Natural killer cell (primary cell): ENCODE measurements around the gene ARGLU1. TPM values are rescaled to one million over a fixed set of nuclear protein-coding genes. Genes with fewer than 3 reads are reported as not detected.

Experiments
- ATAC-seq, 3 donors: fragments of 150-1000 bp in 2 of 3; fragments of 200-7000 bp in 1 of 3; cut with Tn5 transposase; 1 replicate in 1 of 3; 2 replicates in 2 of 3; pipeline ENCODE4 v1.10.0; 2021; ENCODE audit warnings: mild to moderate bottlenecking in 2 of 3, moderate library complexity in 2 of 3
- DNase-seq, 2 donors: peaks; one replicate each; pipeline versions ENCODE4 v3.0.0 to v3.0.0-alpha.2; 2013 to 2021; ENCODE audit warnings: mixed read lengths in 1 of 2
- H3K27ac ChIP-seq: one replicate; pipeline ENCODE4 v1.5.1; 2013; ENCODE audit warnings: mild to moderate bottlenecking, low read length
- H3K27me3 ChIP-seq: one replicate; pipeline ENCODE4 v1.6.1; 2013; ENCODE audit warnings: low read length; ENCODE audit not compliant: control insufficient read depth, insufficient read depth
- H3K36me3 ChIP-seq: one replicate; pipeline ENCODE4 v1.6.1; 2013; ENCODE audit warnings: low read length; ENCODE audit not compliant: control insufficient read depth, insufficient read depth
- H3K4me1 ChIP-seq: one replicate; pipeline ENCODE4 v1.6.1; 2013; ENCODE audit warnings: low read length; ENCODE audit not compliant: control insufficient read depth, insufficient read depth
- H3K4me3 ChIP-seq: one replicate; pipeline ENCODE4 v1.5.1; 2013; ENCODE audit warnings: low read length
- H3K9me3 ChIP-seq: one replicate; pipeline ENCODE4 v1.6.1; 2013; ENCODE audit warnings: low read length; ENCODE audit not compliant: control insufficient read depth, insufficient read depth
- H3K27ac Mint-ChIP-seq, 2 donors: one replicate each; pipeline ENCODE4 v1.8.0; 2022; ENCODE audit warnings: mild to moderate bottlenecking in 2 of 2, mixed read lengths in 2 of 2, moderate library complexity in 1 of 2
- H3K27me3 Mint-ChIP-seq, 2 donors: one replicate each; pipeline ENCODE4 v1.8.0; 2022; ENCODE audit warnings: low read depth in 2 of 2, mixed read lengths in 2 of 2
- H3K36me3 Mint-ChIP-seq: one replicate; pipeline ENCODE4 v1.8.0; 2022; ENCODE audit warnings: mixed read lengths
- H3K4me1 Mint-ChIP-seq, 2 donors: one replicate each; pipeline ENCODE4 v1.8.0; 2022; ENCODE audit warnings: mixed read lengths in 2 of 2
- H3K4me3 Mint-ChIP-seq: one replicate; pipeline ENCODE4 v1.8.0; 2022; ENCODE audit warnings: mild to moderate bottlenecking, moderate library complexity, mixed read lengths
- H3K9me3 Mint-ChIP-seq, 2 donors: one replicate each; pipeline ENCODE4 v1.8.0; 2022; ENCODE audit warnings: mixed read lengths in 2 of 2
- CTCF ChIP-seq: fragments of 200-600 bp; IDR thresholded peaks from one replicate; pipeline ENCODE4 v1.8.0; 2022; ENCODE audit warnings: antibody characterized with exemption
- WGBS: methylation state at CpG from one replicate; pipeline ENCODE4 v1.1.7; 2013; ENCODE audit warnings: missing lambda C conversion rate; ENCODE audit not compliant: insufficient coverage; 5-methylcytosine and 5-hydroxymethylcytosine counted together
- intact Hi-C: fragments of 100-400 bp; cut with micrococcal nuclease; formaldehyde crosslinking; loops from one replicate; pipeline ENCODE4 v1.14.2; 2022
- total RNA-seq, 4 donors: library from RNA; stranded (reverse); fragments of 120-200 nt in 1 of 4; gene quantifications; one replicate each; pipeline versions ENCODE4 v1.2.3 to v1.2.4, GENCODE V29; 2013 to 2022

Gene ARGLU1
- total RNA-seq, 3 donors from 2014 or later (not counting 1 experiment from before 2014, with no cell fraction given) = 158 to 179 (median 161) TPM

DNA sequence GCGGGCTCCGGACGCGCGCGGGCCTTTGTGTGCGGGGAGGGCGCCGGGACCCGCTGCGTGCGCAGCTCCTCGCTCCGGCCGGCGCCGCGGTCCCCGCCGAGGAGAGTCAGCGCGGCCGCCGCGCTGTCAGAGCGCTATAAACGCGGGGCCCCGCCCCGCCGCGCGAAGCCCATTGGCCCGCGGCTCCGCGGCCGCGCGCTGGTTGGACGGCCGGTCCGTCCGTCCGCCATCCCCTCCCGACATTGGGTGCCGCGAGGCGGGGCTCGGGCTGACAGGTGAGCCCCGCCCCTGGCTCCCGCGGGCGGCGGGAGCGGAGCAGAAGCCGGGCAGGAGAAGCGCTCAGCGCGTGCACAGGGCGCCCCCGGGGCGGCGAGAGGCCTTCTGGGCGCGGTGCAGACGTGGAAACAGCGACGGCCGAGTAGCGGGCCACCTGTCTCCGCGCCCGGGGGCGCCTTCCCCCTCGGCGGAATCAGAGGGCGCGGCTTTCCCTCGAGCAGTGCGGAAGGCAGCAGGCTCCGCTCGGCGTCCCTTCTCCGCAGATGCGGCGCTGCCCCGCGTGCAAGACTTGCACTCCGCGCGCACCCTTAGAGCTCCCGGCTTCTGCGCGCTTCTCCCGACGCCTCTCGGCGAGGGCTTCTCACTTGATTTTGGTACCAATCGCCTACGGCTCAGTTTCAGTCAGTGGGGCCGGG is 32.2 kb downstream of the ARGLU1 start, which contains the start of gene EFNB2:
TSS of gene EFNB2 (minus strand) at position 111 of the 692 bp plus-strand sequence. CDS start 698 bp downstream, outside the sequence.
- no peaks in the 10 kb centered on the region for H3K9me3 Mint-ChIP-seq
- ATAC-seq = peak; percentile 87 to 93 (median 92)
- peaks cover 26% of the 10 kb centered on the region for H3K4me1 ChIP-seq
- H3K27ac Mint-ChIP-seq = peak within 1 kb of the TSS; percentile 72 to 83
- DNase-seq = peak; percentile 80 to 94
- peaks cover 15 to 33% of the 10 kb centered on the region in 2 donors for H3K27me3 Mint-ChIP-seq
- H3K4me1 Mint-ChIP-seq = peaks cover 17 to 18% of the 10 kb centered on the region in 2 donors
- peaks cover 3% of the 10 kb centered on the region for H3K36me3 ChIP-seq
- H3K4me3 ChIP-seq = peak within 1 kb of the TSS; percentile 80
- no peaks in the 10 kb centered on the region for H3K36me3 Mint-ChIP-seq
- peak within 1 kb of the TSS; percentile 99 for H3K4me3 Mint-ChIP-seq
- TF ChIP-seq CTCF = no peak
- H3K27me3 ChIP-seq = peaks cover 27% of the 10 kb centered on the region
- H3K27ac ChIP-seq = no peak within 1 kb of the TSS
- intact Hi-C loops = loop anchor here (10.0 kb wide), 1 partner anchor 1961 kb away; no protein-coding TSS in a partner anchor
- no peaks in the 10 kb centered on the region for H3K9me3 ChIP-seq
- under 1% methylated on average over 102 of the region's 102 CpGs for WGBS

DNA sequence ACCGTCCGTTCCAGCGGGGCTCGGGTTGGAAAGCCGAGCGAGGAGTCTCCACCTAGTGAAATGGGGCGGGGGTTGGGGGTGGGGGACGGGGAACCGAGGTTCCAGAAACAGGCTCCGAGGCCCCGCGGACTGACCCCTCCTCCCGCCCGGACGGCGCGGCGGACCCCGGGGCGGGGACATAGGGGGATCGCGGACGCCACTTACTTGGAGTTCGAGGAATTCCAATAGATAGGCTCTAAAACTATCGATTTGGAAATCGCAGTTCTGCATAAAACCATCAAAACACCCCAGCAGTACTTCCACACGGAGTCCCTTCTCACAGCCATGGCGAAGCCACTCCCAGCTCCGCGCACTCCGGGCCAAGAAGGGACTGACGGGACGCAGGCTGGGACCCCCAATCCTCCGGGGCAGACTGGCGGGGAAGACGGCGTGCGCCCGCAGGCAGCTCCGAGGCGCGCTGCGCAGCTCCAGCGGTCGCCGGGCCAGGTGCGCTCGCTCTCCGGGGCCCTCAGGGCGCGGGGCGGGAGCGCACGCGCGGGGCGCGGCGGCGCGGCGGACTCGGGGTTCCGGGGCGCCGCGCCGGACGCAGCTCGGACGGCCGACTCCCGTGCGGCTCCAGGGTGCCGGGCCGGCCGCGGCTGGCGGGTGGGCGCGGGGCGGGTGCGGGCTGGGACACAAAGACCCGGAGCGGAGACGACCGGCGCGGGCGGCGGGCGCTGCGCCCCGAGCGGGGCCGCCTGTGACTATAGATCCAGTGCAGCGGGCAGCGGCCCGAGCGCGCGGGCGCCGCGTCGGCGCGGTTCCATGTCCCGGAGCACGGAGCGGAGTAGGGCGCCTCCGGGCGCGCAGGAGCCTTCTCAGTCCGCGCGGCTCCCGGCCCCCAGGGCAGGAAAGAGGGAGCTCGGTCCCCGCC is 33.0 kb downstream of the ARGLU1 start:
- ATAC-seq (peak in 2 of 3 donors; percentile 8 to 19), DNase-seq (peak; percentile 20 to 53)
- intact Hi-C loops = loop anchor here (10.0 kb wide), 1 partner anchor 1960 kb away; no protein-coding TSS in a partner anchor
- H3K4me1 ChIP-seq = peaks cover 26% of the 10 kb centered on the region
- Mint-ChIP-seq H3K4me1 (peaks cover 17% of the 10 kb centered on the region in 2 donors), H3K27ac (no peak overlapping the region), H3K36me3 (no peaks in the 10 kb centered on the region), H3K9me3 (no peaks in the 10 kb centered on the region), H3K27me3 (peaks cover 19 to 41% of the 10 kb centered on the region in 2 donors), H3K4me3 (peak overlapping the region; percentile 86)
- H3K36me3 ChIP-seq = no peaks in the 10 kb centered on the region
- no peaks in the 10 kb centered on the region for H3K9me3 ChIP-seq
- H3K4me3 ChIP-seq = peak overlapping the region; percentile 19
- H3K27ac ChIP-seq = no peak overlapping the region
- TF ChIP-seq CTCF = no peak
- H3K27me3 ChIP-seq = peaks cover 29% of the 10 kb centered on the region
- 2% methylated on average over 121 of the region's 121 CpGs for WGBS

- Histone ChIP-seq H3K27ac (no peak overlapping the region), H3K4me3 (no peak overlapping the region), H3K9me3 (no peaks in the 10 kb centered on the region), H3K27me3 (peaks cover 33% of the 10 kb centered on the region), H3K36me3 (no peaks in the 10 kb centered on the region), H3K4me1 (peaks cover 26% of the 10 kb centered on the region)
- intact Hi-C loops = loop anchor here (10.0 kb wide), 1 partner anchor 1959 kb away; no protein-coding TSS in a partner anchor
- no peaks in the 10 kb centered on the region for H3K9me3 Mint-ChIP-seq
- WGBS = 5% methylated on average over 66 of the region's 66 CpGs
- no peaks in the 10 kb centered on the region for H3K36me3 Mint-ChIP-seq
- peak; percentile 27 to 52 for DNase-seq
- no peak for ATAC-seq
- H3K4me1 Mint-ChIP-seq = peaks cover 17% of the 10 kb centered on the region in 2 donors
- peak overlapping the region; percentile 76 for H3K4me3 Mint-ChIP-seq
- H3K27me3 Mint-ChIP-seq = peaks cover 26 to 49% of the 10 kb centered on the region in 2 donors
- no peak overlapping the region for H3K27ac Mint-ChIP-seq
- no peak for TF ChIP-seq CTCF
These were observed 33.8 kb downstream of the ARGLU1 start for GRCh38 chr13:106533943-106534638.
